SK-N-SH (cell line): ENCODE measurements around the gene PFKL. TPM values are rescaled to one million over a fixed set of nuclear protein-coding genes. Genes with fewer than 3 reads are reported as not detected.

Experiments
- CTCF ChIA-PET: fragments of 300-600, 350-600 bp; formaldehyde crosslinking; extraction: SDS; loops from one replicate; lab custom pipeline; 2021; lab: Yijun Ruan, JAX
- POLR2A ChIA-PET: fragments of 350-600 bp; sonication (Branson Sonifier 250); formaldehyde crosslinking; extraction: SDS; loops from one replicate; lab custom pipeline; 2020; ENCODE audit warnings: antibody characterized with exemption, inconsistent platforms; lab: Yijun Ruan, JAX
- DNase-seq: peaks from one replicate; pipeline ENCODE4 v3.0.0; 2012
- H2AFZ ChIP-seq: fragments of 200-600 bp; sonication (generic); 2 replicates; pipeline ENCODE4 v1.8.1; 2016; ENCODE audit warnings: antibody characterized with exemption, mild to moderate bottlenecking, low read depth
- H3F3A ChIP-seq: fragments of 200-600 bp; sonication (generic); replicated peaks from 2 replicates; pipeline ENCODE3; 2016; ENCODE audit warnings: antibody characterized with exemption, mild to moderate bottlenecking; ENCODE audit not compliant: insufficient read depth
- H3K27ac ChIP-seq, 2 experiments: fragments of 200-500 bp in 1 of 2; fragments of 200-600 bp in 1 of 2; sonication (Bioruptor generic) in 1 of 2; sonication (generic), shearing (Covaris generic) in 1 of 2; 2 replicates each; pipeline versions ENCODE4 v1.5.1 to v1.6.1; 2014 to 2016; ENCODE audit warnings: low read depth in 2 of 2, inconsistent platforms in 1 of 2, low read length in 1 of 2, mild to moderate bottlenecking in 1 of 2, mixed read lengths in 1 of 2
- H3K27me3 ChIP-seq: fragments of 200-600 bp; sonication (generic), shearing (Covaris generic); 2 replicates; pipeline ENCODE4 v1.6.1; 2016; ENCODE audit warnings: mixed run types; ENCODE audit not compliant: insufficient read depth
- H3K36me3 ChIP-seq, 2 experiments: fragments of 200-500 bp in 1 of 2; fragments of 200-600 bp in 1 of 2; sonication (Bioruptor generic) in 1 of 2; sonication (generic) in 1 of 2; replicated peaks in 1 of 2; 2 replicates each; pipeline versions ENCODE3 to v1.5.1; 2014 to 2016; ENCODE audit warnings: low read length in 1 of 2, mild to moderate bottlenecking in 1 of 2; ENCODE audit not compliant: insufficient read depth in 2 of 2, control insufficient read depth in 1 of 2
- H3K4me1 ChIP-seq, 2 experiments: fragments of 200-500 bp in 1 of 2; fragments of 200-600 bp in 1 of 2; sonication (Bioruptor generic) in 1 of 2; sonication (generic), shearing (Covaris generic) in 1 of 2; 2 replicates each; pipeline versions ENCODE4 v1.5.1 to v1.6.1; 2014 to 2016; ENCODE audit warnings: low read depth in 1 of 2, low read length in 1 of 2, mixed run types in 1 of 2; ENCODE audit not compliant: insufficient read depth in 2 of 2, control insufficient read depth in 1 of 2
- H3K4me2 ChIP-seq: fragments of 200-600 bp; sonication (generic), shearing (Covaris generic); 2 replicates; pipeline ENCODE4 v1.6.1; 2017; ENCODE audit warnings: mixed run types
- H3K4me3 ChIP-seq, 2 experiments: fragments of 200-500 bp in 1 of 2; fragments of 200-600 bp in 1 of 2; sonication (Bioruptor generic) in 1 of 2; sonication (generic), shearing (Covaris generic) in 1 of 2; 2 replicates each; pipeline versions ENCODE4 v1.5.1 to v1.8.1; 2014 to 2016; ENCODE audit warnings: low read depth in 2 of 2, inconsistent platforms in 1 of 2, low read length in 1 of 2, mild to moderate bottlenecking in 1 of 2, mixed read lengths in 1 of 2, moderate library complexity in 1 of 2
- H3K79me2 ChIP-seq: fragments of 200-600 bp; sonication (generic); 2 replicates; pipeline ENCODE4 v1.8.1; 2017; ENCODE audit warnings: mild to moderate bottlenecking; ENCODE audit not compliant: insufficient read depth
- H3K9ac ChIP-seq: fragments of 200-600 bp; sonication (generic); 2 replicates; pipeline ENCODE4 v1.6.1; 2017; ENCODE audit warnings: mixed run types
- H3K9me2 ChIP-seq: fragments of 200-600 bp; sonication (generic); 2 replicates; pipeline ENCODE4 v1.6.1; 2017; ENCODE audit warnings: mixed run types
- H3K9me3 ChIP-seq: fragments of 200-600 bp; sonication (generic); 2 replicates; pipeline ENCODE4 v1.6.1; 2017; ENCODE audit warnings: mixed run types, mild to moderate bottlenecking, moderate library complexity
- H4K20me1 ChIP-seq: fragments of 200-600 bp; sonication (generic); 2 replicates; pipeline ENCODE4 v1.6.1; 2017; ENCODE audit warnings: mild to moderate bottlenecking, mixed run types; ENCODE audit not compliant: insufficient read depth
- CTCF ChIP-seq: fragments of 200-600 bp; sonication (generic); IDR thresholded peaks from 2 replicates; pipeline ENCODE4 v1.6.1; 2017; ENCODE audit warnings: antibody characterized with exemption, mild to moderate bottlenecking, moderate library complexity
- EZH2phosphoT487 ChIP-seq: fragments of 200-600 bp; sonication (generic); IDR thresholded peaks from 2 replicates; pipeline ENCODE4 v1.6.1; 2017; ENCODE audit warnings: low read depth, mixed run types, mild to moderate bottlenecking, antibody characterized with exemption, moderate library complexity, borderline replicate concordance
- GATA2 ChIP-seq: sonication (generic); formaldehyde crosslinking; IDR thresholded peaks from 2 replicates; pipeline ENCODE4 v1.5.0; 2020; ENCODE audit warnings: mild to moderate bottlenecking, missing genetic modification reagents
- RXRA ChIP-seq: IDR thresholded peaks from 2 replicates; pipeline ENCODE4 v1.4.0; 2012; ENCODE audit warnings: low read depth, mild to moderate bottlenecking, borderline replicate concordance
- SIN3A ChIP-seq: IDR thresholded peaks from 2 replicates; pipeline ENCODE4 v1.6.1; 2012; ENCODE audit warnings: low read depth, mild to moderate bottlenecking, low read length, moderate library complexity, borderline replicate concordance
- TEAD4 ChIP-seq: IDR thresholded peaks from 2 replicates; pipeline ENCODE4 v1.4.0; 2012; ENCODE audit warnings: mild to moderate bottlenecking, borderline replicate concordance; ENCODE audit not compliant: insufficient read depth
- WGBS: methylation state at CpG from one replicate; pipeline ENCODE4 v1.1.6; 2017; ENCODE audit warnings: low lambda C conversion rate; 5-methylcytosine and 5-hydroxymethylcytosine counted together
- polyA plus RNA-seq, 3 experiments: library from polyadenylated mRNA; depleted of rRNA; stranded (reverse); fragments of >200 nt; gene quantifications; 2 replicates each; pipeline ENCODE4 v1.2.3, GENCODE V29; 2012
- TF ChIP-seq, protein P1 (sequence below): IDR thresholded peaks from 2 replicates; pipeline ENCODE4 v1.4.0; 2012; ENCODE audit warnings: low read depth, borderline replicate concordance

Gene PFKL
- polyA plus RNA-seq, 1 of the 3 experiments (the other 2 are of a cell fraction): 118 TPM

DNA sequence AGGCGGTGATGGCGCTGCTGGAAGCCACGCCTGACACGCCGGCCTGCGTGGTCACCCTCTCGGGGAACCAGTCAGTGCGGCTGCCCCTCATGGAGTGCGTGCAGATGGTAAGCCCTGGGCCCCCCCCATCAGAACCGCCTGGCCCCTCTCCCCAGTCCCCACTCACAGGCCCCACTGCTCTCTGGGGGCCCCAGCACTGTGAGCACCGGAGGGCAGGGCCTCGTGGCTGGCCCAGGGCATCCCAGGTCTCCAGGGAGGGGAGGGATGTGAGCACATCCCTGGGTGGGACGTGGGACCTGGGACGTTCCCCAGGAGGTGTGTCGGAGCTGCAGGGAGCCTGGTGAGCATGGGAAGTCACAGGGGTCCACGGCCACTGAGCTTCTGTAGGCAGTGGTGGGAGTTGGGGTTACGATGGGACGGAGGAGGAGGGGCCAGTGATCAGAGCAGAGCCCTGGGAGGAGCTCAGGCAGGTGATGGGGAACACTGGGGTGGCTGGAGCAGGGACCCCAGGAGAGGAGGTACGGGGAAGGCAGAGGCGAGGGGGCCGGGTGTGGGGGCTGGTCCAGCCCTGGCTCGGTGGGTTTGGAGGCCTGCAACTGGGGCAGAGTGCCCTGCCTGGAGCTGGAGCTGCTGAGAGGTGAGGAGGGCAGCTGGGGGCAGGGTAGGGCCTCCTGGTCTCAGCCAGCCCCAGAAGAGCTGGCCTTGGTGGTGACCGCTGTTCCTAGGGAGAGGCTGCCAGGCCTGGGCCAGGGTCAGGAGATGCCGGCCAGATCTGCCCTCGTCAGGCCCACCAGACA, 18.8 kb downstream of the PFKL start:
- peaks cover 0 to 44% of the 10 kb centered on the region in 2 experiments for H3K36me3 ChIP-seq
- CTCF ChIA-PET: interaction anchor here (0.8 to 0.9 kb wide), 2 partner anchors 14 to 16 kb away, joined by 4 to 5 read pairs; no protein-coding TSS in a partner anchor
- POLR2A ChIA-PET: no interaction called here

GRCh38 chr21:44319407-44320065, 19.7 kb downstream of the PFKL start:
- CTCF ChIA-PET: no interaction called here
- 96% methylated on average over 22 of the region's 35 CpGs for WGBS
- POLR2A ChIA-PET: no interaction called here

More for the DNA sequence above, 18.8 kb downstream of the PFKL start:
- no peaks in the 10 kb centered on the region for H3K9me2 ChIP-seq
- DNase-seq: no peak
- no peaks in the 10 kb centered on the region for H3K4me1 ChIP-seq
- no peak overlapping the region for H3K9ac ChIP-seq
- H3K4me2 ChIP-seq: no peak overlapping the region
- no peaks in the 10 kb centered on the region for H3F3A ChIP-seq
- H4K20me1 ChIP-seq: no peaks in the 10 kb centered on the region
- no peaks in the 10 kb centered on the region for H3K27me3 ChIP-seq
- no peak overlapping the region for H2AFZ ChIP-seq
- TF ChIP-seq SIN3A: no peak
- no peak for TF ChIP-seq GATA2 (CRISPR knock-in tag)
- WGBS: 95% methylated on average over 15 of the region's 25 CpGs
- H3K4me3 ChIP-seq: no peak overlapping the region
- H3K9me3 ChIP-seq: no peaks in the 10 kb centered on the region
- H3K27ac ChIP-seq: no peak overlapping the region
- no peaks in the 10 kb centered on the region for H3K79me2 ChIP-seq

More at GRCh38 chr21:44319407-44320065, 19.7 kb downstream of the PFKL start:
- Histone ChIP-seq H3K4me2 (no peak overlapping the region), H3K9me2 (no peaks in the 10 kb centered on the region), H3K36me3 (peaks cover 0 to 48% of the 10 kb centered on the region in 2 experiments), H3K9me3 (no peaks in the 10 kb centered on the region), H2AFZ (no peak overlapping the region), H3K27me3 (no peaks in the 10 kb centered on the region), H3K9ac (no peak overlapping the region), H3K27ac (no peak overlapping the region), H3F3A (no peaks in the 10 kb centered on the region), H3K79me2 (no peaks in the 10 kb centered on the region), H3K4me3 (no peak overlapping the region), H4K20me1 (no peaks in the 10 kb centered on the region), H3K4me1 (no peaks in the 10 kb centered on the region)
- TF ChIP-seq, protein P1, sequence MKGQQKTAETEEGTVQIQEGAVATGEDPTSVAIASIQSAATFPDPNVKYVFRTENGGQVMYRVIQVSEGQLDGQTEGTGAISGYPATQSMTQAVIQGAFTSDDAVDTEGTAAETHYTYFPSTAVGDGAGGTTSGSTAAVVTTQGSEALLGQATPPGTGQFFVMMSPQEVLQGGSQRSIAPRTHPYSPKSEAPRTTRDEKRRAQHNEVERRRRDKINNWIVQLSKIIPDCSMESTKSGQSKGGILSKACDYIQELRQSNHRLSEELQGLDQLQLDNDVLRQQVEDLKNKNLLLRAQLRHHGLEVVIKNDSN: no peak
- TF ChIP-seq TEAD4 (no peak), CTCF (no peak), RXRA (no peak), EZH2phosphoT487 (no peak)
- DNase-seq: no peak
